Activated naive CD8-positive, alpha-beta T cell treated with anti-CD3 and anti-CD28 coated beads, Interleukin-2, amount 10 ng/mL, durations not matched to agents 7 days and 5 days (primary cell): Measurements from ENCODE around the gene BIN1. TPM values are rescaled to one million over a fixed set of nuclear protein-coding genes. Genes with fewer than 3 reads are reported as not detected.

Experiments used
- ATAC-seq: fragments of 150-1000 bp; cut with Tn5 transposase; one replicate; pipeline ENCODE4 v1.10.0; 2021; ENCODE audit warnings: low read depth, moderate library complexity
- POLR2A ChIA-PET: fragments of 350-600 bp; sonication (Branson Sonifier 250); formaldehyde crosslinking; loops from one replicate; lab custom pipeline; 2021; ENCODE audit warnings: antibody characterized with exemption; lab: Charles Lee
- DNase-seq: peaks from one replicate; pipeline ENCODE4 v3.0.0; 2021
- H3K27ac Mint-ChIP-seq: one replicate; pipeline ENCODE4 v1.8.0; 2022; ENCODE audit warnings: mild to moderate bottlenecking, mixed read lengths
- H3K27me3 Mint-ChIP-seq: one replicate; pipeline ENCODE4 v1.8.0; 2022; ENCODE audit warnings: mild to moderate bottlenecking, moderate library complexity, mixed read lengths
- H3K36me3 Mint-ChIP-seq: one replicate; pipeline ENCODE4 v1.8.0; 2021; ENCODE audit warnings: mild to moderate bottlenecking, mixed read lengths
- H3K4me1 Mint-ChIP-seq: one replicate; pipeline ENCODE4 v1.8.0; 2021; ENCODE audit warnings: mixed read lengths
- H3K4me3 Mint-ChIP-seq: one replicate; pipeline ENCODE4 v1.8.0; 2022; ENCODE audit warnings: mild to moderate bottlenecking, moderate library complexity, mixed read lengths
- H3K9me3 Mint-ChIP-seq: one replicate; pipeline ENCODE4 v1.8.0; 2021; ENCODE audit warnings: mixed read lengths
- total RNA-seq, 2 experiments: library from RNA; stranded (reverse); gene quantifications; one replicate each; pipeline ENCODE4 v1.2.3, GENCODE V29; 2021

Gene BIN1
- total RNA-seq, 2 experiments from 2014 or later = 160 to 161 TPM

- no peak for ATAC-seq
- Mint-ChIP-seq H3K36me3 (no peaks in the 10 kb centered on the region), H3K27me3 (no peaks in the 10 kb centered on the region), H3K27ac (no peak overlapping the region), H3K4me1 (peaks cover 22% of the 10 kb centered on the region), H3K9me3 (no peaks in the 10 kb centered on the region), H3K4me3 (no peak overlapping the region)
- POLR2A ChIA-PET = interaction anchor here (1.2 to 1.4 kb wide), 2 partner anchors 9 to 10 kb away, joined by 7 to 9 read pairs; no protein-coding TSS in a partner anchor
- no peak for DNase-seq
Observed at GRCh38 chr2:127089478-127090235, 17.3 kb downstream of the BIN1 start.

- no peak for DNase-seq
- POLR2A ChIA-PET = interaction anchor here (1.2 kb wide), 1 partner anchor 9 kb away, joined by 7 read pairs; no protein-coding TSS in a partner anchor
Observed at GRCh38 chr2:127088706-127089105, 18.2 kb downstream of the BIN1 start.

GRCh38 chr2:127087791-127088495 lies 19.0 kb downstream of the BIN1 start:
- POLR2A ChIA-PET = no interaction called here
- peaks cover 33% of the 10 kb centered on the region for H3K4me1 Mint-ChIP-seq
- H3K27me3 Mint-ChIP-seq = no peaks in the 10 kb centered on the region
- H3K4me3 Mint-ChIP-seq = no peak overlapping the region
- ATAC-seq = no peak
- DNase-seq = no peak
- H3K36me3 Mint-ChIP-seq = no peaks in the 10 kb centered on the region
- no peak overlapping the region for H3K27ac Mint-ChIP-seq
- H3K9me3 Mint-ChIP-seq = no peaks in the 10 kb centered on the region

More at GRCh38 chr2:127088706-127089105, 18.2 kb downstream of the BIN1 start:
- Mint-ChIP-seq H3K36me3 (no peaks in the 10 kb centered on the region), H3K4me1 (peaks cover 32% of the 10 kb centered on the region), H3K27me3 (no peaks in the 10 kb centered on the region), H3K4me3 (no peak overlapping the region), H3K9me3 (no peaks in the 10 kb centered on the region), H3K27ac (no peak overlapping the region)
- ATAC-seq = no peak

GRCh38 chr2:127086990-127087790 lies 19.8 kb downstream of the BIN1 start:
- H3K27me3 Mint-ChIP-seq = no peaks in the 10 kb centered on the region
- DNase-seq = no peak
- H3K27ac Mint-ChIP-seq = peak overlapping the region; percentile 99
- H3K4me3 Mint-ChIP-seq = no peak overlapping the region
- POLR2A ChIA-PET = no interaction called here
- no peak for ATAC-seq
- H3K9me3 Mint-ChIP-seq = no peaks in the 10 kb centered on the region
- peaks cover 39% of the 10 kb centered on the region for H3K4me1 Mint-ChIP-seq
- no peaks in the 10 kb centered on the region for H3K36me3 Mint-ChIP-seq

- DNase-seq (peak; percentile 58), ATAC-seq (peak; percentile 4)
- H3K36me3 Mint-ChIP-seq = peaks cover 2% of the 10 kb centered on the region
- no peaks in the 10 kb centered on the region for H3K9me3 Mint-ChIP-seq
- POLR2A ChIA-PET = interaction anchor here (0.7 to 2.3 kb wide), 13 partner anchors 8 to 208 kb away, joined by 3 to 14 read pairs (median 4); partner anchors contain the start of genes BIN1 and ERCC3
- H3K27ac Mint-ChIP-seq = peak overlapping the region; percentile 99
- no peaks in the 10 kb centered on the region for H3K27me3 Mint-ChIP-seq
- H3K4me1 Mint-ChIP-seq = peaks cover 47% of the 10 kb centered on the region
- peak overlapping the region; percentile 69 for H3K4me3 Mint-ChIP-seq
Observed at GRCh38 chr2:127085317-127085681, 21.7 kb downstream of the BIN1 start.

GRCh38 chr2:127084611-127085316 lies 22.2 kb downstream of the BIN1 start:
- peaks cover 52% of the 10 kb centered on the region for H3K4me1 Mint-ChIP-seq
- peaks cover 2% of the 10 kb centered on the region for H3K36me3 Mint-ChIP-seq
- peak overlapping the region; percentile 99 for H3K27ac Mint-ChIP-seq
- H3K4me3 Mint-ChIP-seq = peak overlapping the region; percentile 69
- H3K9me3 Mint-ChIP-seq = no peaks in the 10 kb centered on the region
- DNase-seq (peak; percentile 71), ATAC-seq (peak; percentile 43)
- POLR2A ChIA-PET = interaction anchor here (0.6 to 2.3 kb wide), 16 partner anchors 8 to 427 kb away, joined by 3 to 14 read pairs (median 4); partner anchors contain the start of genes BIN1 and ERCC3
- no peaks in the 10 kb centered on the region for H3K27me3 Mint-ChIP-seq

- no peaks in the 10 kb centered on the region for H3K9me3 Mint-ChIP-seq
- peak overlapping the region; percentile 65 for H3K4me3 Mint-ChIP-seq
- peak overlapping the region; percentile 99 for H3K27ac Mint-ChIP-seq
- DNase-seq = no peak
- POLR2A ChIA-PET = interaction anchor here (0.6 to 2.3 kb wide), 11 partner anchors 9 to 426 kb away, joined by 3 to 14 read pairs (median 5); partner anchors contain the start of genes BIN1 and ERCC3
- no peaks in the 10 kb centered on the region for H3K27me3 Mint-ChIP-seq
- peaks cover 3% of the 10 kb centered on the region for H3K36me3 Mint-ChIP-seq
- ATAC-seq = no peak
- peaks cover 60% of the 10 kb centered on the region for H3K4me1 Mint-ChIP-seq
Observed at GRCh38 chr2:127083819-127084503, 23.0 kb downstream of the BIN1 start.

- Mint-ChIP-seq H3K9me3 (no peaks in the 10 kb centered on the region), H3K4me1 (peaks cover 68% of the 10 kb centered on the region), H3K36me3 (peaks cover 4% of the 10 kb centered on the region), H3K27ac (peak overlapping the region; percentile 99), H3K27me3 (no peaks in the 10 kb centered on the region), H3K4me3 (peak overlapping the region; percentile 94)
- DNase-seq (no peak), ATAC-seq (no peak)
- POLR2A ChIA-PET = interaction anchor here (1.1 to 3.5 kb wide), 2 partner anchors 15 to 24 kb away, joined by 4 to 11 read pairs; partner anchors contain the start of gene BIN1
Observed at GRCh38 chr2:127082974-127083373, 24.0 kb downstream of the BIN1 start.

- H3K9me3 Mint-ChIP-seq = no peaks in the 10 kb centered on the region
- ATAC-seq (peak; percentile 75), DNase-seq (peak; percentile 87)
- peak overlapping the region; percentile 99 for H3K27ac Mint-ChIP-seq
- H3K4me3 Mint-ChIP-seq = peak overlapping the region; percentile 94
- H3K4me1 Mint-ChIP-seq = peaks cover 73% of the 10 kb centered on the region
- no peaks in the 10 kb centered on the region for H3K27me3 Mint-ChIP-seq
- POLR2A ChIA-PET = interaction anchor here (0.7 to 3.5 kb wide), 13 partner anchors 9 to 620 kb away, joined by 3 to 14 read pairs (median 4); partner anchors contain the start of genes BIN1 and ERCC3
- peaks cover 4% of the 10 kb centered on the region for H3K36me3 Mint-ChIP-seq
Observed at GRCh38 chr2:127081826-127082633, 24.9 kb downstream of the BIN1 start.

- Mint-ChIP-seq H3K4me3 (peak overlapping the region; percentile 94), H3K4me1 (peaks cover 70% of the 10 kb centered on the region), H3K9me3 (no peaks in the 10 kb centered on the region), H3K27me3 (no peaks in the 10 kb centered on the region), H3K36me3 (peaks cover 8% of the 10 kb centered on the region), H3K27ac (peak overlapping the region; percentile 99)
- peak; percentile 64 for DNase-seq
- peak; percentile 20 for ATAC-seq
- POLR2A ChIA-PET = interaction anchor here (1.0 to 3.5 kb wide), 13 partner anchors 8 to 621 kb away, joined by 3 to 14 read pairs (median 5); partner anchors contain the start of genes BIN1 and ERCC3
Observed at GRCh38 chr2:127080938-127081755, 25.8 kb downstream of the BIN1 start.
